ENCODE data around the gene NGEF.

GRCh38 chr2:232929303-232930058, 83.6 kb downstream of the NGEF start:
- TF ChIP-seq CTCF (IDR thresholded peaks at IDR 0.05) (no peak), POLR2A (IDR thresholded peaks at IDR 0.05) (no peak), POLR2AphosphoS5 (IDR thresholded peaks at IDR 0.05) (no peak)

All from suprapubic skin (tissue), 4 donors.